ENCODE data around the gene TMEM106C. TPM values are rescaled to one million over a fixed set of nuclear protein-coding genes. Genes with fewer than 3 reads are reported as not detected.

TMEM106C gene
- total RNA-seq, 1 donor = 90.7 TPM

DNA sequence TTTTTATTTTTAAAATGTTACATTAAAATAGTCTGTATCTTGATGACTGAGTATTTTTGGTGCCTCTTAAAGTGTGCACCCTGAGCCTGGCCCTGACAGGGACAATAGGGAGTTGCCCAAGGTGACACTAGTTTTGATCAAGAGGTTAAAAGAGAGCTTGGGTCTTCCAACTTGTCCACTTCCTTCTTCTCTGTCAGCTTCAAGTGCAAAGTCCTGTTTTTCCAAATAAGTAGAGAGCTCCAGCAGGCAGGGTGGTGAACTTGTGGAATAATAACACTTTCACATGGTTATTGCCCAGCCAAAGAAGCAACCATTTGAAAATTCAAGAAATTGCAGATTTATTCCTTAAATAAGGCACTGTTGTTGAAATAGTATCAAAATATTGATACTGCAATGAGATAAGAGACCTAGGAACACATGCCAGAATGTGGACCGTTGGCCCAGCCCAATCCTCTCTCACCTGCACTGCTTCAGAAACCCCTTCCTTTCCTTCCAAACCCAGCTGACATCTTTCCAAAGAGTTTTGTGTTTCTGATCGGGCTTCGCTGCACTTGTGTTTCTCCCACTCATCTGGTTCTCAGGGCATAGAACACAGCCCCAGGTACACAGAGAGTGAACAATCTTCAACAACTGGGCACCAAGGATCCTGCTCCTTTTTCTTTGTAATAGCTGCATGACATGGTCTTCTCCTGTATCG lies 54.7 kb downstream of the TMEM106C start:
- TF ChIP-seq, protein P1, sequence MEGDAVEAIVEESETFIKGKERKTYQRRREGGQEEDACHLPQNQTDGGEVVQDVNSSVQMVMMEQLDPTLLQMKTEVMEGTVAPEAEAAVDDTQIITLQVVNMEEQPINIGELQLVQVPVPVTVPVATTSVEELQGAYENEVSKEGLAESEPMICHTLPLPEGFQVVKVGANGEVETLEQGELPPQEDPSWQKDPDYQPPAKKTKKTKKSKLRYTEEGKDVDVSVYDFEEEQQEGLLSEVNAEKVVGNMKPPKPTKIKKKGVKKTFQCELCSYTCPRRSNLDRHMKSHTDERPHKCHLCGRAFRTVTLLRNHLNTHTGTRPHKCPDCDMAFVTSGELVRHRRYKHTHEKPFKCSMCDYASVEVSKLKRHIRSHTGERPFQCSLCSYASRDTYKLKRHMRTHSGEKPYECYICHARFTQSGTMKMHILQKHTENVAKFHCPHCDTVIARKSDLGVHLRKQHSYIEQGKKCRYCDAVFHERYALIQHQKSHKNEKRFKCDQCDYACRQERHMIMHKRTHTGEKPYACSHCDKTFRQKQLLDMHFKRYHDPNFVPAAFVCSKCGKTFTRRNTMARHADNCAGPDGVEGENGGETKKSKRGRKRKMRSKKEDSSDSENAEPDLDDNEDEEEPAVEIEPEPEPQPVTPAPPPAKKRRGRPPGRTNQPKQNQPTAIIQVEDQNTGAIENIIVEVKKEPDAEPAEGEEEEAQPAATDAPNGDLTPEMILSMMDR (IDR thresholded peaks at IDR 0.05; ENCODE audit: insufficient read depth, low read length) = no peak
- H3K4me3 ChIP-seq (ENCODE audit: low read depth, low read length) = no peak overlapping the region
- DNase-seq (ENCODE audit: low read depth) = no peak

Other genes starting within 250 kb of the TMEM106C start
- 0.36 TPM in 1 of 2 replicates, not detected in the other for gene ENDOU, start 238.1 kb upstream of the TMEM106C start, total RNA-seq (ENCODE audit: low replicate concordance)
- gene RAPGEF3, start 204.7 kb upstream of the TMEM106C start, total RNA-seq (ENCODE audit: low replicate concordance) = 5.2 and 16.6 TPM in 2 replicates
- gene SLC48A1, start 190.4 kb upstream of the TMEM106C start, total RNA-seq (ENCODE audit: low replicate concordance) = 22.0 and 25.1 TPM in 2 replicates
- 48.9 and 78.8 TPM in 2 replicates for gene HDAC7, start 143.7 kb upstream of the TMEM106C start, total RNA-seq (ENCODE audit: low replicate concordance)
- 5.0 and 12.5 TPM in 2 replicates for gene VDR, start 58.6 kb upstream of the TMEM106C start, total RNA-seq (ENCODE audit: low replicate concordance)
- not detected in 2 replicates for gene COL2A1, start 40.9 kb downstream of the TMEM106C start, total RNA-seq (ENCODE audit: low replicate concordance)
- 33.8 and 43.8 TPM in 2 replicates for gene SENP1, start 142.5 kb downstream of the TMEM106C start, total RNA-seq (ENCODE audit: low replicate concordance)
- 50.5 and 93.8 TPM in 2 replicates for gene PFKM, start 155.8 kb downstream of the TMEM106C start, total RNA-seq (ENCODE audit: low replicate concordance)
- 29.7 and 32.8 TPM in 2 replicates for gene ASB8, start 193.9 kb downstream of the TMEM106C start, total RNA-seq (ENCODE audit: low replicate concordance)
- gene CCDC184, start 220.0 kb downstream of the TMEM106C start, total RNA-seq (ENCODE audit: low replicate concordance) = 0.63 and 1.1 TPM in 2 replicates
- not detected in 2 replicates for gene OR10AD1, start 239.7 kb downstream of the TMEM106C start, total RNA-seq (ENCODE audit: low replicate concordance)